ENCODE results near the gene STPG2. TPM values are rescaled to one million over a fixed set of nuclear protein-coding genes. Genes with fewer than 3 reads are reported as not detected.

The STPG2 gene
- total and polyA plus RNA-seq, 12 donors, result 0.04 to 0.58 (median 0.36) TPM

- H3K9me3 ChIP-seq, result peaks cover 0 to 15% (median 0%) of the 10 kb centered on the region in 11 donors
- H3K4me1 ChIP-seq, result peaks cover 0 to 12% (median 0%) of the 10 kb centered on the region in 9 donors
- TF ChIP-seq CTCF (IDR thresholded peaks at IDR 0.05), result no peak
- H3K36me3 ChIP-seq, result no peaks in the 10 kb centered on the region
- H3K27me3 ChIP-seq, result no peaks in the 10 kb centered on the region
- WGBS, 2 donors, result 31 to 38% methylated on average over 1 of the region's 1 CpG
- intact Hi-C loops (cut with DNase I), result no loop called here
- ATAC-seq (no peak), DNase-seq (no peak)
- no peak overlapping the region for H3K4me3 ChIP-seq
- H3K27ac ChIP-seq, result no peak overlapping the region
Measured at GRCh38 chr4:97867557-97868091, 275.7 kb downstream of the STPG2 start.

- no peak overlapping the region for H3K4me3 ChIP-seq
- ATAC-seq (no peak), DNase-seq (no peak)
- TF ChIP-seq CTCF (IDR thresholded peaks at IDR 0.05), result no peak
- peaks cover 0 to 12% (median 0%) of the 10 kb centered on the region in 9 donors for H3K4me1 ChIP-seq
- H3K9me3 ChIP-seq, result peaks cover 0 to 16% (median under 1%) of the 10 kb centered on the region in 11 donors
- H3K27me3 ChIP-seq, result no peaks in the 10 kb centered on the region
- intact Hi-C loops (cut with DNase I), result no loop called here
- H3K36me3 ChIP-seq, result no peaks in the 10 kb centered on the region
- H3K27ac ChIP-seq, result no peak overlapping the region
Measured at GRCh38 chr4:97866821-97867556, 276.3 kb downstream of the STPG2 start.

- no peak for ATAC-seq
- no peak for TF ChIP-seq CTCF (IDR thresholded peaks at IDR 0.05)
- intact Hi-C loops (cut with DNase I), result no loop called here
- Histone ChIP-seq H3K4me3 (no peak overlapping the region), H3K27ac (no peak overlapping the region), H3K9me3 (peaks cover 0 to 29% (median 0%) of the 10 kb centered on the region in 11 donors), H3K36me3 (no peaks in the 10 kb centered on the region), H3K4me1 (no peaks in the 10 kb centered on the region), H3K27me3 (no peaks in the 10 kb centered on the region)
- DNase-seq, result no peak
- 75 to 91% methylated on average over 1 of the region's 1 CpG for WGBS, 2 donors
Measured at GRCh38 chr4:97851115-97851514, 292.2 kb downstream of the STPG2 start.

GRCh38 chr4:97845758-97846157, 297.5 kb downstream of the STPG2 start:
- intact Hi-C loops (cut with DNase I), result no loop called here
- no peak for ATAC-seq
- no peaks in the 10 kb centered on the region for H3K36me3 ChIP-seq
- H3K27ac ChIP-seq, result no peak overlapping the region
- no peaks in the 10 kb centered on the region for H3K4me1 ChIP-seq
- no peaks in the 10 kb centered on the region for H3K27me3 ChIP-seq
- TF ChIP-seq CTCF (IDR thresholded peaks at IDR 0.05), result no peak
- DNase-seq, result no peak
- H3K4me3 ChIP-seq, result no peak overlapping the region
- H3K9me3 ChIP-seq, result peaks cover 0 to 13% (median 0%) of the 10 kb centered on the region in 11 donors

Measured in heart right ventricle (tissue), 16 donors.